ENCODE data around the gene SNTA1. TPM values are rescaled to one million over a fixed set of nuclear protein-coding genes. Genes with fewer than 3 reads are reported as not detected.
"Not testable (repeated sequence)": the region's sequence is repeated elsewhere in the genome, so short reads cannot be mapped to it uniquely, and the experiment has no call there.

SNTA1 gene
- 10 to 100 TPM in 2 of 3 donors, 1 to 10 TPM in 1; 8.7 to 12.2 (median 12.0) TPM for polyA plus RNA-seq (ENCODE audit: insufficient read length in 3 of 3)
- long read RNA-seq, donor 1, partial matches to known transcripts = 0 of 2 reads
- long read RNA-seq, donor 1, other reads (novel, unspliced or antisense) = 0 of 2 reads
- long read RNA-seq, donor 2, transcript SNTA1-201 (8 exons, 2,342 nt) = major isoform, 6 of 6 reads
- long read RNA-seq, donor 2, partial matches to known transcripts = 0 of 6 reads
- long read RNA-seq, donor 2, other reads (novel, unspliced or antisense) = 0 of 6 reads
- long read RNA-seq, donor 3, partial matches to known transcripts = 0 of 4 reads
- long read RNA-seq, donor 3, other reads (novel, unspliced or antisense) = 0 of 4 reads
- long read RNA-seq, donor 4, partial matches to known transcripts = 0 of 4 reads
- long read RNA-seq, donor 4, other reads (novel, unspliced or antisense) = 0 of 4 reads
- long read RNA-seq, donor 5, transcript SNTA1-201 (8 exons, 2,342 nt) = major isoform, 7 of 7 reads
- long read RNA-seq, donor 5, partial matches to known transcripts = 0 of 7 reads
- long read RNA-seq, donor 5, other reads (novel, unspliced or antisense) = 0 of 7 reads
- long read RNA-seq, donor 6, transcript SNTA1-201 (8 exons, 2,342 nt) = major isoform, 7 of 7 reads
- long read RNA-seq, donor 6, partial matches to known transcripts = 0 of 7 reads
- long read RNA-seq, donor 6, other reads (novel, unspliced or antisense) = 0 of 7 reads
- long read RNA-seq, donor 7, transcript SNTA1-201 (8 exons, 2,342 nt) = major isoform, 5 of 5 reads
- long read RNA-seq, donor 7, partial matches to known transcripts = 0 of 5 reads
- long read RNA-seq, donor 7, other reads (novel, unspliced or antisense) = 0 of 5 reads
- long read RNA-seq, donor 8, transcript SNTA1-201 (8 exons, 2,342 nt) = major isoform, 7 of 32 reads
- long read RNA-seq, donor 8, partial matches to known transcripts = 15 of 32 reads
- long read RNA-seq, donor 8, other reads (novel, unspliced or antisense) = 10 of 32 reads
- long read RNA-seq, donor 9, partial matches to known transcripts = 0 of 1 reads
- long read RNA-seq, donor 9, other reads (novel, unspliced or antisense) = 0 of 1 reads
- long read RNA-seq, donor 10, partial matches to known transcripts = 7 of 9 reads
- long read RNA-seq, donor 10, other reads (novel, unspliced or antisense) = 0 of 9 reads
- long read RNA-seq, donor 11, partial matches to known transcripts = 0 of 3 reads
- long read RNA-seq, donor 11, other reads (novel, unspliced or antisense) = 0 of 3 reads
- long read RNA-seq, donor 12, partial matches to known transcripts = 0 of 1 reads
- long read RNA-seq, donor 12, other reads (novel, unspliced or antisense) = 0 of 1 reads
- long read RNA-seq, donor 13, transcript SNTA1-201 (8 exons, 2,342 nt) = major isoform, 6 of 31 reads
- long read RNA-seq, donor 13, partial matches to known transcripts = 25 of 31 reads
- long read RNA-seq, donor 13, other reads (novel, unspliced or antisense) = 0 of 31 reads
- long read RNA-seq, donor 14, transcript SNTA1-201 (8 exons, 2,342 nt) = major isoform, 5 of 5 reads
- long read RNA-seq, donor 14, partial matches to known transcripts = 0 of 5 reads
- long read RNA-seq, donor 14, other reads (novel, unspliced or antisense) = 0 of 5 reads
- long read RNA-seq, donor 15, partial matches to known transcripts = 0 of 2 reads
- long read RNA-seq, donor 15, other reads (novel, unspliced or antisense) = 0 of 2 reads
- long read RNA-seq, donor 16, transcript SNTA1-201 (8 exons, 2,342 nt) = major isoform, 5 of 5 reads
- long read RNA-seq, donor 16, partial matches to known transcripts = 0 of 5 reads
- long read RNA-seq, donor 16, other reads (novel, unspliced or antisense) = 0 of 5 reads

DNA sequence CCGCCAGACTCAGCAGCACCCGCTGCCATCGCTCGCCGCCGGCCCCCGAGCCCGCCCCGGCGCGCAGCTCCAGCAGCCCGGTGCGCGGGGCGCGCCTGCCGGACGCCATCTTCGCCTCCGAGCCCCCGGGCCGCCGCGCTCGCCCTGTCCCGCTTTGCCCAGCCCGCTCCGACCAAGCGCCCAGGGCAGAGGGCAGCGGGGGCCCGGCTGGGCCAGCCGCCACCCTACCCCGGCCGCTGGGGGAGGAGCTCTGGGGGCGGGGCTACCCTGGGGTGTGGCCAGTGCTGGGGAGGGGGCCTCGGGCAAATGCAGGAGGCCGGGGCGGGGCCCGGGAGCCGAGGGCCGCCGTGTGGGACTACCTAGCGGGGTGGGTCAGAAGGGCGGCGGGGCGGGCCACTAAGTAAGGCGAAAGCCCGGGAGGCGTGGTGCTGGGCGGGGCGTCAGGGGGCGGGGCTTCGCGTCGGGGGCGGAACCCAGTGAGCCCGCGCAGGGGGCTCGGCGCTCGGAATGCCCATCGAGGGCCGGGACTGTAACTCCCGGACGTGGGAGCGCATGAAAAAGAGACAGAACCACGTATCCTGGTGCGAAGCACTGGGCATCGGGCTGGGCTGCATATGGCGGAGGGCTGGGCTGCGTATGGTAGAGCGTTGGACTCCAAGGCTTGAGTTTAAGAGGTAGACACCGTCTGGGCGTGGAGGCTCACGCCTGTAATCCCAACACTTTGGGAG is at the start of gene SNTA1:
SNTA1 (minus strand) TSS at position 252 of the 728 bp plus-strand sequence; CDS start at position 109, 143 bp downstream.
- DNase-seq (ENCODE audit: extremely low read depth in 1 of 11, low read depth in 9 of 11, low spot score in 4 of 11) = peak in 8 of 11 donors; percentile 39 to 75 (median 64)

DNA sequence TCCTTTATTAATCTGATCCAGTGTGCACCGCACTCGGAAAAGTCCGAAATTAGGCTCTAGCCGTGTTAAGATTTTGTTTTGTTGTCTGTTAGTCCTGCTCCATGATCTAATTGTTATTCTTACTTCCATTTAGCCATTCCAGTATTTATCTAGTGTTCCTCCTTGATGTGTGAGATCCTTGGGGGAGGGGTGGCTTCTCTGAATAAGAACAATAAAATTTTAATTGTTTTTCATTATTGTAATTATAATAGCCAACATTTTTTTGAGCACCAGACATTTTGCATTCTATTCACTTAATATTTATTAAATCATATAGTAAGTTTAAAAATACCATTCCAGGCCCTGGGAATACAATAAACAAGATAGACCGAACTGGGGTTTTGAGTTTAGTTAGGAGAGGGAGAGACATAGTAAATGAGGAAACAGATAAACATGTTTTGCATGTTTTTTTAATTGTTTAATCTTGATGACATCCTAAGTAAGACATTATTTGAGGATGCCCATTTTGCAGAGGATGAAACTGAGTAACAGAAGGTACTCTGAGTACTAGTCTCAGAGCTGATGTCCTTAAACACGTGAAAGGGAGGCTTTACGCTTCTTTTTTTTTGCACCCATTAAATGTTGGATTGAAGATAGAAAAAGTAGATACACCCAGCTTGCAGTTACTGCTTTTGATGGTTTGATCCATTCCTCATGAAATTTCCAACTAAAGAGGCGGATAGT is 47.5 kb upstream of the SNTA1 start:
- no peak for DNase-seq (ENCODE audit: extremely low read depth in 1 of 11, low read depth in 9 of 11, low spot score in 4 of 11)

DNA sequence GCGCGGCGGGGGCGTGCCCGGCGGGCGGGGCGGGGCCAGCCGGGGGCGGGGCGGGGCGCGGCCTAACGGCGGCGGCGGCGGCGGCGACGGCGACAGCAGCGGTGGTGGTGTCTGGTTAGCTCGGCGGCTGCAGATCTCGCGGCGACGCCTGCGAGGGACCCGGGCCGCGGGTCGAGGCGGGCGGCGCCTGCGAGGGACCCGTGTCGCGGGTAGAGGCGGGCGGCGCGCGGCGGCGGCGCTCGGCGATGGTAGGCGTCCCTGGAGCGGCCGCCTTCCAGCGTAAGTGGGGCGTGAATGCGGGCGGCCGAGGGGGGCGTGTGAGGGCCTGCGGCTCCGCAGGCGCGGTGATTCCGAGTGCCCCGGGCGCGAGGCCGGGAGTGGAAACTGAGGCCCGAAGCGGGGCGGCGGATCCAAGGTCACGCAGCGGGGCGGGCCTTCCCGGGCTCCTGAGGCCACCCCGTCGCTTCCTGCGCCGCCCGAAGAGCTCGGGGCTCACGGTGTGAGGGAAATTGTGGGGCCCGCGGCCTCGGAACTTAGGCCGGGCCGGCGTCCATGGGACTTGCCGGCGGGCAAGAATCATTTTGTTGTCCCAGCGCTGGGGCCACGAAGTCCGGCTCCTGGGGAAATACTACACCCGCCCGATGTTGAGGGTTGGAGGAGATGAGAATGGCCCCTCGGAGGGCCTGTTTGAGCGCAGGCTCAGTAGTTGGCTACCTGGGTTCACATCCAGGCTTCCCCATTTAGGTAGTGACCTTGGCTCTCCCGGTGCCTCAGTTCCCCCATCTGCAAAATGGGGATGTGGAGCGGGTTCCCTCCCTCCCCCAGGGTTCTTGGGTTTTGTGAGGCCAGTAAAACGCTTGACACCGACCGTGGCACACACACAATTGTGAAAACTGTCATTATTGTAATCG is 46.7 kb upstream of the SNTA1 start, which contains the start of gene CBFA2T2:
CBFA2T2 (plus strand) TSS at position 74 of the 911 bp plus-strand sequence; CDS start at position 246, 172 bp downstream.
- DNase-seq (ENCODE audit: extremely low read depth in 1 of 11, low read depth in 9 of 11, low spot score in 4 of 11) = peak in 6 of 11 donors; percentile 42 to 58 (median 48)

DNA sequence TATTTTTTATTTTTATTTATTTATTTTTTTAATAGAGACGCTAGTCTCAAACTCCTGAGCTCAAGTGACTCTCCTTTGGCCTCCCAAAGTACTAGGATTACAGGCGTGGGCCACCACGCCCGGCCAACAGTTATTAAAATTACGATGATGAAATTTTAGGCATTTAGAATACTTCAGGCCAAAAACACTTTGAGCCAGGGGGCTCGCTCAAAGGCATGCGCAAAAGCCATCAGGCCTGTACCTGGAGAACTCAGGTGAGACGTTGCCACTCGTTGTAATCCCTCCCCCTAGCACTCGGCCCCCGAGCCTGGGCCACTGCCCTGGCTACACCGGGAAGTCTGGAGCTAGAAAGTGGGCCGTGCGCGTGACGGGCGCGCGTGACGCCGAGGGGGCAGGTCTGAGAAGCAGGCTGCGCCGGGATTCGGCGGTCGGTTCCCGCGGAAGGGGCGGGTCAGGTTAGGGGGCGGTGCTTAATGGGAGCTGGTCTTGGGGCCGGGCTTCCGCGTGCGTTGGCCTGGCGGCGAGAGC is 46.0 kb upstream of the SNTA1 start:
- DNase-seq (ENCODE audit: extremely low read depth in 1 of 11, low read depth in 9 of 11, low spot score in 4 of 11) = peak; percentile 90 to 97 (median 95)

DNA sequence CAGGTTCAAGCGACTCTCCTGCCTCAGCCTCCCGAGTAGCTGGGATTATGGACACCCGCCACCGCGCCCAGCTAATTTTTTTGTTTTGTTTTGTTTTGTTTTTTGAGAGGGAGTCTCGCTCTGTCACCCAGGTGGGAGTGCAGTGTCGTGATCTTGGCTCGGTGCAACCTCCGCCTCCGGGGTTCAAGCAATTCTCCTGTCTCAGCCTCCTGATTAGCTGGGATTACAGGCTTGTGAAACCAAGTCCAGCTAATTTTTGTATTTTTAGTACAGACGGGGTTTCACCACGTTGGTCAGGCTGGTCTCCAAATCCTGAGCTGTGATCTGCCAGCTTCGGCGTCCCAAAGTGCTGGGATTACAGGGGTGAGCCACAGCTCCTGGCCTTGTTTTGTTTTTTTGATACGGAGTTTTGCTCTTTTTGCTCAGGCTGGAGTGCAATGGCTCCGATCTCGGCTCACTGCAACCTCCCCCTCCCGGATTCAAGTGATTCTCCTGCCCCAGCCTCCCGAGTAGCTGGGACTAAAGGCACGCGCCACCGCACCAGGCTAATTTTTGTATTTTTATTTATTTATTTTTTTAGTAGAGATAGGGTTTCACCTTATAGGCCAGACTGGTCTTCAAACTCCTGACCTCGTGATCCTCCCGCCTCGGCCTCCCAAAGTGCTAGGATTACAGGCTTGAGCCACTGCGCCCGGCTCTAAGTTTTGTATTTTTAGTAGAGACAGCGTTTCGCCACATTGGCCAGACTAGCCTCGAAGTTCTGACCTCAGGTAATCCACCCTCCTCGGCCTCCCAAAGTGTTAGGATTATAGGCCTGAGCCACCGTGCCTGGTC is 45.3 kb upstream of the SNTA1 start:
- DNase-seq (ENCODE audit: extremely low read depth in 1 of 11, low read depth in 9 of 11, low spot score in 4 of 11) = not testable (repeated sequence)

DNA sequence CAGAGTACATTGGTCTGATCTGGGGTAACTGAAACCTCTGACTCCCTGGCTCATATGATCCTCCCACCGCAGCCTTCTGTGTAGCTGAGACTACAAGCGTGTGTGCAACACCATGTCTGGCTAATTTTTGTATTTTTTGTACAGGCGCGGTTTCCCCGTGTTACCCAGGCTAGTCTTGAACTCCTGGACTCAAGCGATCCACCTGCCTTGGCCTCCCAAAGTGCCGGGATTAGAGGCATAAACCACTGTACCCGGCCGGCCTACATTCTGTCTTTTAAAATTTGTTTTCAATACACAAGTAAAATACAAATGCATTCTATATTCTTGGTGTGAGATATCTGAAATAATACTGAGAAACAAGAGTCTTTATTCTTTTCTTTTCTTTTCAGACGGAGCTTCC is 44.6 kb upstream of the SNTA1 start:
- no peak for DNase-seq (ENCODE audit: extremely low read depth in 1 of 11, low read depth in 9 of 11, low spot score in 4 of 11)

DNA sequence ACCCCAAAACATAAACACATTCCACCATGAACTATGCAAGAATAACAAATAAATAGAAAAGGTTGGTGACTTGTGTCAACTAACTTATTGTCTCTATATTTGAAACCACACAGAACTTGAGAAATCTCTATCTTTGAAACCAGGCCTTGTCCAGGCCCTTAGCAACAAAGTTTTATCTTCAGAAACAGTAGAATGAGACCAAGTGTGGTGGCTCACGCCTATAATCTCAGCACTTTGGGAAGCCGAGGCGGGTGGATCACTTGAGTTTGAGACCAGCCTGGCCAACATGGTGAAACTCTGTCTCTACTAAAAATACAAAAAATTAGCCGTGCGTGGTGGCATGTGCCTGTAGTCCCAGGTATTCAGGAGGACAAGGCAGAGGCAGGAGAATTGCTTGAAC is 39.6 kb upstream of the SNTA1 start:
- not testable (repeated sequence) for DNase-seq (ENCODE audit: extremely low read depth in 1 of 11, low read depth in 9 of 11, low spot score in 4 of 11)

DNA sequence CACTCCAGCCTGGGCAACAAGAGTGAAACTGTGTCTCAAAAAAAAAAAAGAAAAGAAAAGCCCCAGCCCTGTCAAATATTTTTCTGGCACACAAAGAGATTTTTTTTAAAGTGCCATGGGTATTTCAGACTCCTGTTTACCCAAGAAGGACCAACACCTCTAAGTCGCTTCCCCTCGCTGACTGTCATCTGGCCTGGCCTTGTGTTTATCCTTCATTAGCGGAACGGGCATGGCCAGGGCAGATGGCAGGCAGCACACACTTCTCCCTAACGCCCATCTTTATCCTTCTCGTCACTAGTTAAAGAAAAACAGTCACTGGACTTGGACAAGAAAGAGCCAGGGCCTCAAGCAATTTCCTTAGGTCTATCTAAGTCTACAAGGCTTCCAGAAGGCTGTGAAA is 39.0 kb upstream of the SNTA1 start:
- DNase-seq (ENCODE audit: extremely low read depth in 1 of 11, low read depth in 9 of 11, low spot score in 4 of 11) = no peak

DNA sequence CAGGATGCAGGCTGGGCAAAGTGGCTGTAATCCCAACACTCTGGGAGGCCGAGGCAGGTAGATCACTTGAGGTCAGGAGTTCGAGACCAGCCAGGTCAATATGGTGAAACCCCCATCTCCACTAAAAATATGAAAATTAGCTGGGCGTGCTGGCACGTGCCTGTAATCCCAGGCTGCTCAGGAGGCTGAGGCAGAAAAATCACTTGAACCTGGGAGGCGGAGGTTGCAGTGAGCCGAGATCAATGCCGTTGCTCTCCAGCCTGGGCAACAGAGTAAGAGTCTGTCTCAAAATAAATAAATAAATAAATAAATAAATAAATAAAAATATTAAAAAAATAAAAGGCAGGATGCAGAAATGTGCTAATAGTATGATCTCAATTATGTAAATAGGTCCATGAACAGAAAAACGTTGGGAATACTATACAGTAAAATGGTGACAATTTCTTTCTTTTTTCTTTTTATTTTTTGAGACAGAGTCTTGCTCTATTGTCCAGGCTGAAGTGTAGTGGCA is 37.9 kb upstream of the SNTA1 start:
- DNase-seq (ENCODE audit: extremely low read depth in 1 of 11, low read depth in 9 of 11, low spot score in 4 of 11) = no peak

DNA sequence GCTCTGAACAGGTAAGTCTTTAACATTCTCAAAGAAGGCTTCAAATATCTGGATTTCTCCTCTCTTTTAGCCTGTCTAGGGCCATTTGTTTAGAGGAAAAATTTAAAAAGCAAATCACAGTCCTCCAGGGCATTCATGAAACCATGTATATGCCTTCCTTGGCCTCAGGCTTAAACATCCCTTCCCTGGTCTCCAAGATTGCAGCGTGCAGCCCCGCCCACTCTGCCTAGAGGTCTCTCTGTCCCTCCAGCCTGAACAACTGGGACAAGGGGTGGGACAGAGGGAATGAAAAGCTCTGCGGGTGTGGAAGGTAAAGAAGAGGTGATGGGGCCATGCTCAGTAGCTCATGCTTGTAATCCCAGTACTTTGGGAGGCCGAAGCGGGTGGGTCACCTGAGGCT is 36.5 kb upstream of the SNTA1 start:
- no peak for DNase-seq (ENCODE audit: extremely low read depth in 1 of 11, low read depth in 9 of 11, low spot score in 4 of 11)

DNA sequence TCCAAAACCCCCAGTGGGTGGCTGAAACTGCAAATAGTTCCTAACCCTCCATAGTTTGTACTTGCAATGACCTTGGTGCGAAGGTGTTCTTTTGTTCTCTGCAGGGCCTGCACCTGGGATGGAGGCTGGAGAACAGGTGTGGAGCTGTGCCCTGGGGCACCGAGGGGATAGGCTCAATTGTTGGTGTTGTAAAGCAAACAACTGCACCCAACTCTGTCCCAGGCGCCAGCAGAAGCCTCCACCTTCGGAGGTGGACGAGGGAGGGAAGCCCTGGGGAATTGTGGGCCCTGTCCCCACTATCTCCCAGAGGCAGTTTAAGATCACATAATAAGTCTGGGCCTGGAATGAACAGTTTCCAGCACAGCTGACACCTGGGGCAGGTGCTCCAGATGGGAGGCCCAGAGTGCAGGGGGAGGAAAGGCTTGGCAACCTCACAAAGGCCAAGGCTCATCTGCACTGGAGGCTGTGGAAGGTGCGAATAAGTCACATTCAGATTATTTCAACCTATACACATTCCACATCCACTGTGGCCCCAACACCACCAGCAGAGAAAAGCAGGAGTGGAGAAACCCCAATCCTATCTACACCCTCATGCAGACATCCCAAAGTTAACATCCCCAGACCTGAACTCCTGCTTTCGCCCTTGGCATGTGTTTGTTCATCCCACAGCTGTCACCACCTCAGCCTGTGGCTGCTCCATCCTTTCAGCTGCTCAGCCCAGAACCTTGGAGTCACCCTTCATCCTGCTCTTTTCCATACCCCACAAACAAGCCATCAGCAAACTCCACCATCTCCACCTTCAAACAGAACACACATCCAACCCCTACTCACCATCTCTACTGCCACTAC is 34.0 kb upstream of the SNTA1 start:
- no peak for DNase-seq (ENCODE audit: extremely low read depth in 1 of 11, low read depth in 9 of 11, low spot score in 4 of 11)

DNA sequence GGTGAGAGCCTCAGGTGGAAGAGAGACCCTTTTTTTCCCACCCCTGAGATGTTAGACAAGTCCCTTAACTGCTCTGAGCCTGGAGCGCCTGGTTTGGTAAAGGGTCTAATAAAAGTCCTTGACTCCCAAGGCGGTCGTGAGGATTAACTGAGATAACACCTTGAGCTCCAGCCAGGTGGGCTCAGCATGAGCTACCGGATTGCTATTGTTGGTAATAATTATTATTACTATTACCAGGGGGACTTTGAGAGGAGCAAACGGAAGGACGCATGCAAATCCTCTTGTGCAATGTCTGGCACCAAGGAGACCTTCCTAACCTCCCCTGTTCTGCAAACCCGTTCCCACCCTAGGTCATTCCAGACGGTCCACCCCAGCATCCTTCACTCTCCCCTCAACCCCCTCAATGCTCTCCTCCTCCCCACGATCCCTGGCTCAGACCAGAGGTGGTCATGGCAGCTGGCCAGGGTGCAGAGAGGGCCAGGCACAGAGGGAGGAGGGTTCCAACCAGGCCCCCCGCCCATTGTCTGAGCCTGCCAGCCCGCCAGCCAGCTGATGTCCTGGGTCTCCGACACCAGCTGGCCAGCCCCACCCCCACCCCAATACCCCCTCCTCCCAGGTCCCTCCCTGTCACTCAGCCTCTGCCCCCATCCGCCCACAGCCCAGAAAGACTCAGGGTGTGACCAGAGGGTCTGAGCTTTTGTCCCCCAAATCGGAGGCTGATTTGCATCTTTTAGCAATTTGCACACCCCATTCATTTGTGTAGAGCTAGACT is 32.0 kb upstream of the SNTA1 start:
- DNase-seq (ENCODE audit: extremely low read depth in 1 of 11, low read depth in 9 of 11, low spot score in 4 of 11) = no peak

DNA sequence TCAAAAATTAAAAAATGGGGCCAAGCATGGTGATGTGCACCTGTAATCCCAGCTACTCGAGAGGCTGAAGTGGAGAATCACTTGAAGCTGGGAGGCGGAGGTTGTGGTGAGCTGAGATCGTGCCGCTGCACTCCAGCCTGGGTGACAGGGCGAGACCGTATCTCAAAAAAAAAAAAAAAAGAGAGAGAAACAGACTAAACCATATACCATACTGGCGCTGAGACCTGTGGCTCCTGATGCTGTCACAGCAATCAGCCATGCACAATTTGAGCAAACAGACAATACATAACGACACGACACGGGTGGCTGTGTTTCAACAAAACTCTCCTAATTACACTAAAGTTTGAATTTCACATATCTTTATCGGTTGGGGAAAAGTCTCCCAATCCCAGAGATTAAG is 31.4 kb upstream of the SNTA1 start:
- no peak for DNase-seq (ENCODE audit: extremely low read depth in 1 of 11, low read depth in 9 of 11, low spot score in 4 of 11)
